ENCODE data around the gene EME2. TPM values are rescaled to one million over a fixed set of nuclear protein-coding genes. Genes with fewer than 3 reads are reported as not detected.

The EME2 gene
- total RNA-seq, 1 experiment from 2014 or later: 63.6 TPM

DNA sequence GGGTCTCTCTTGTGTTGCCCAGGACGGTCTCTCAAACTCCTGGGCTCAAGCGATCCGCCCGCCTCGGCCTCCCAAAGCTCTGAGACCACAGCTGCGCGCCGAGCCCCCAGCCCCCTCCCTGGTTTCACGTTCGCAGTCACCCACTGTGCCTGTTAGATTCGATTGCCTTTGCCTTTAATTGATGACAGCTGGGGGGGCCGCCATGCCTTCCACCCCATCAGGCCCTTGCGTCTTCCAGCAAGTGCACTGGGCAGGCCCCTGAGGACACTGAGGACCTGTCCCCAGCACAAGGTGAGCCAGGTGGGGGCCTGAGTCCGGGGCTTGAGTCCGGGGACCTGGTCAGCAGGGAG is 17.6 kb downstream of the EME2 start:
- H3K9me3 ChIP-seq (ENCODE audit: control insufficient read depth, low read depth, low read length): no peaks in the 10 kb centered on the region
- no peak overlapping the region for H2AK5ac ChIP-seq (ENCODE audit: insufficient read length, low read length)
- H3K27me3 Mint-ChIP-seq (ENCODE audit: low read depth): no peaks in the 10 kb centered on the region
- no peak overlapping the region for H2BK12ac ChIP-seq (ENCODE audit: insufficient read length, low read depth, low read length)
- no peak overlapping the region for H2BK20ac ChIP-seq (ENCODE audit: low read depth, low read length, poor library complexity, severe bottlenecking)
- no peak overlapping the region for H2AFZ ChIP-seq (ENCODE audit: low read length)
- no peaks in the 10 kb centered on the region for H3K9me3 Mint-ChIP-seq
- DNase-seq: no peak
- H3K27me3 ChIP-seq (ENCODE audit: insufficient read depth, low read length): no peaks in the 10 kb centered on the region
- H3K9ac ChIP-seq (ENCODE audit: extremely low read depth, insufficient read length, low read length): no peak overlapping the region
- TF ChIP-seq, protein P1, sequence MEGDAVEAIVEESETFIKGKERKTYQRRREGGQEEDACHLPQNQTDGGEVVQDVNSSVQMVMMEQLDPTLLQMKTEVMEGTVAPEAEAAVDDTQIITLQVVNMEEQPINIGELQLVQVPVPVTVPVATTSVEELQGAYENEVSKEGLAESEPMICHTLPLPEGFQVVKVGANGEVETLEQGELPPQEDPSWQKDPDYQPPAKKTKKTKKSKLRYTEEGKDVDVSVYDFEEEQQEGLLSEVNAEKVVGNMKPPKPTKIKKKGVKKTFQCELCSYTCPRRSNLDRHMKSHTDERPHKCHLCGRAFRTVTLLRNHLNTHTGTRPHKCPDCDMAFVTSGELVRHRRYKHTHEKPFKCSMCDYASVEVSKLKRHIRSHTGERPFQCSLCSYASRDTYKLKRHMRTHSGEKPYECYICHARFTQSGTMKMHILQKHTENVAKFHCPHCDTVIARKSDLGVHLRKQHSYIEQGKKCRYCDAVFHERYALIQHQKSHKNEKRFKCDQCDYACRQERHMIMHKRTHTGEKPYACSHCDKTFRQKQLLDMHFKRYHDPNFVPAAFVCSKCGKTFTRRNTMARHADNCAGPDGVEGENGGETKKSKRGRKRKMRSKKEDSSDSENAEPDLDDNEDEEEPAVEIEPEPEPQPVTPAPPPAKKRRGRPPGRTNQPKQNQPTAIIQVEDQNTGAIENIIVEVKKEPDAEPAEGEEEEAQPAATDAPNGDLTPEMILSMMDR (conservative IDR thresholded peaks at IDR 0.05): no peak
- H3K27ac Mint-ChIP-seq: no peak overlapping the region
- no peak overlapping the region for H4K91ac ChIP-seq (ENCODE audit: insufficient read length, low read depth, low read length)
- peaks cover 5 to 17% (median 8%) of the 10 kb centered on the region in 3 experiments; a peak in 6 of 7 replicates for H3K36me3 Mint-ChIP-seq (ENCODE audit: insufficient read depth in 1 of 3, low read depth in 3 of 3)
- H3K79me2 ChIP-seq (ENCODE audit: insufficient read depth, low read length): peaks cover 2% of the 10 kb centered on the region; the same call in 1 of the 2 replicates
- H3T11ph ChIP-seq (ENCODE audit: low read length): no peak overlapping the region
- no peak overlapping the region for H3K4me2 ChIP-seq (ENCODE audit: insufficient read depth, insufficient read length, low read length)
- no peaks in the 10 kb centered on the region for H3K4me1 ChIP-seq (ENCODE audit: insufficient read depth, low read length)
- peaks cover 3% of the 10 kb centered on the region for H3K79me1 ChIP-seq (ENCODE audit: insufficient read depth, low read depth, low read length, poor library complexity, severe bottlenecking)
- no peak overlapping the region for H2BK15ac ChIP-seq (ENCODE audit: low read depth, low read length)
- no peak overlapping the region for H2BK5ac ChIP-seq (ENCODE audit: insufficient read length, low read length)
- H3K23ac ChIP-seq (ENCODE audit: insufficient read length, low read depth, low read length): no peak overlapping the region
- H3K18ac ChIP-seq (ENCODE audit: insufficient read length, low read depth, low read length): no peak overlapping the region
- no CpG with 5 or more reads among the region's 15 CpGs for WGBS (ENCODE audit: extremely low coverage, insufficient read length, low lambda C conversion rate)
- no peaks in the 10 kb centered on the region for H4K20me1 ChIP-seq (ENCODE audit: control insufficient read depth, insufficient read depth, insufficient read length)
- no peak overlapping the region for H4K8ac ChIP-seq (replicated peaks; ENCODE audit: insufficient read length, low read depth, low read length)
- H3K23me2 ChIP-seq (ENCODE audit: insufficient read length, low read depth, low read length, poor library complexity, severe bottlenecking): no peaks in the 10 kb centered on the region
- no peak overlapping the region for H4K5ac ChIP-seq (ENCODE audit: insufficient read length, low read depth, low read length)
- H2BK120ac ChIP-seq (ENCODE audit: low read depth, low read length, poor library complexity, severe bottlenecking): no peak overlapping the region
- no peak overlapping the region for H3K14ac ChIP-seq (ENCODE audit: insufficient read depth, low read length)
- no peak overlapping the region for H3K56ac ChIP-seq (ENCODE audit: insufficient read length, low read depth, low read length)
- no peak overlapping the region for H3K4ac ChIP-seq (ENCODE audit: low read depth, low read length)
- no peak overlapping the region for H3K27ac ChIP-seq (ENCODE audit: insufficient read length, low read depth, low read length)
- H3K4me3 Mint-ChIP-seq: no peak overlapping the region
- no peaks in the 10 kb centered on the region for H3K4me1 Mint-ChIP-seq

All from H9 (cell line).